Psoas muscle (tissue), 8 donors: ENCODE measurements around the gene NFATC1. TPM values are rescaled to one million over a fixed set of nuclear protein-coding genes. Genes with fewer than 3 reads are reported as not detected.

Source experiments
- ATAC-seq, 4 donors: fragments of 200-7000 bp; cut with Tn5 transposase; one replicate each; pipeline ENCODE4 v1.9.1; 2020; ENCODE audit warnings: moderate library complexity in 3 of 4, mild to moderate bottlenecking in 2 of 4
- DNase-seq, 2 donors: peaks; one replicate each; pipeline ENCODE4 v3.0.0-alpha.2; 2020
- H3K27ac ChIP-seq: fragments of 200-600 bp; one replicate; pipeline ENCODE4 v1.8.0; 2022
- H3K27me3 ChIP-seq, 3 donors: fragments of 200-600 bp in 1 of 3; one replicate each; pipeline versions ENCODE4 v1.6.1 to v1.8.0; 2013 to 2022; ENCODE audit warnings: low read length in 2 of 3, mild to moderate bottlenecking in 2 of 3, moderate library complexity in 1 of 3; ENCODE audit not compliant: insufficient read depth in 3 of 3
- H3K36me3 ChIP-seq, 2 donors: fragments of 200-600 bp in 1 of 2; one replicate each; pipeline versions ENCODE4 v1.6.1 to v1.8.0; 2013 to 2022; ENCODE audit warnings: low read depth in 1 of 2, mild to moderate bottlenecking in 1 of 2, moderate library complexity in 1 of 2; ENCODE audit not compliant: insufficient read depth in 1 of 2
- H3K4me1 ChIP-seq: fragments of 200-600 bp; one replicate; pipeline ENCODE4 v1.8.0; 2022
- H3K4me3 ChIP-seq: fragments of 200-600 bp; one replicate; pipeline ENCODE4 v1.8.0; 2022; ENCODE audit warnings: mild to moderate bottlenecking
- H3K9me3 ChIP-seq: fragments of 200-600 bp; one replicate; pipeline ENCODE4 v1.8.0; 2022
- WGBS, 3 donors: extraction: QIAGEN DNeasy Blood & Tissue Kit; methylation state at CpG; one replicate each; pipeline versions ENCODE4 v1.1.6 to v1.1.7; 2013; 5-methylcytosine and 5-hydroxymethylcytosine counted together
- intact Hi-C, 2 donors: fragments of 100-400 bp; cut with DNase I; formaldehyde crosslinking; loops; one replicate each; pipeline versions ENCODE4 v1.11.0 to v1.14.2; 2022
- polyA plus RNA-seq, 3 donors: library from polyadenylated mRNA; stranded (reverse); fragments of 200-250 nt; gene quantifications; one replicate each; pipeline ENCODE4 v1.2.3, GENCODE V29; 2013
- total RNA-seq, 4 donors: library from RNA; stranded (reverse); fragmentation: NEBNext Ultra II Directional in 2 of 4; extraction: Animal tissue kit (Norgen Biotek cat#: 25700) in 2 of 4; gene quantifications; one replicate each; pipeline versions ENCODE4 v1.2.1 to v1.2.4, GENCODE V29; 2021 to 2023
- TF ChIP-seq, protein P1 (sequence below): fragments of 200-600 bp; IDR thresholded peaks from one replicate; pipeline ENCODE4 v1.8.0; 2022; ENCODE audit warnings: antibody characterized with exemption
- donor health status: healthy with polysubstance abuse.
- donor health status: DM: no; HTN: no; CAD: no; lungs with moderate emphysema.
- donor health status: Bipolar disorder and iron deficiency.
- donor health status: healthy.
- donor health status: DM: yes; HTN: yes; CAD: no.
- donor health status: DM: no; HTN: no; CAD: no.
- donor health status: DM: no; HTN: no; CAD: no.
- donor health status: DM: yes; HTN: yes; CAD: no.

Gene NFATC1
- total and polyA plus RNA-seq, 7 donors, result 3.0 to 28.7 (median 21.0) TPM

DNA sequence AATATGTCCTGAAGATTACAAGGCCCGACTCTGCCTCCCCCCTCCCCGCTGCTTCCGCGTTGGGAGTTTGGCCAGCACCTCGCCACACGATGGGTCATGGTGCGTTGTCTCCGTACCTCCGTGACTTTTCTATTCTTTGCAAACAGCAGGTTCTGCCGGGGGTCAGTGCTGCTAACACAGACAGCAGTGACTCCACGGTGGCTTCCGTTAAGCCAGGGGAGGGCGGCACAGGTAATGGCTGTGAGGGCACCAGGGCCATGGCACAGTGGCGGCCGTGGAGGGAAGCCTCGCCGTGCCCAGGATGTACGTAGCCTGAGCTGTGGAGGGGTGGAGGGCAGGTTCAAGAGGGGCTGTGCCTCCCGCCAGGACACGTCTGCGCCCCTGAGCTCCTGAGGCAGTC lies 115.5 kb downstream of the NFATC1 start:
- no peak for ATAC-seq
- H3K27me3 ChIP-seq, result no peaks in the 10 kb centered on the region
- H3K9me3 ChIP-seq, result no peaks in the 10 kb centered on the region
- peaks cover 21% of the 10 kb centered on the region for H3K4me1 ChIP-seq
- no peak overlapping the region for H3K27ac ChIP-seq
- H3K4me3 ChIP-seq, result no peak overlapping the region
- TF ChIP-seq, protein P1, sequence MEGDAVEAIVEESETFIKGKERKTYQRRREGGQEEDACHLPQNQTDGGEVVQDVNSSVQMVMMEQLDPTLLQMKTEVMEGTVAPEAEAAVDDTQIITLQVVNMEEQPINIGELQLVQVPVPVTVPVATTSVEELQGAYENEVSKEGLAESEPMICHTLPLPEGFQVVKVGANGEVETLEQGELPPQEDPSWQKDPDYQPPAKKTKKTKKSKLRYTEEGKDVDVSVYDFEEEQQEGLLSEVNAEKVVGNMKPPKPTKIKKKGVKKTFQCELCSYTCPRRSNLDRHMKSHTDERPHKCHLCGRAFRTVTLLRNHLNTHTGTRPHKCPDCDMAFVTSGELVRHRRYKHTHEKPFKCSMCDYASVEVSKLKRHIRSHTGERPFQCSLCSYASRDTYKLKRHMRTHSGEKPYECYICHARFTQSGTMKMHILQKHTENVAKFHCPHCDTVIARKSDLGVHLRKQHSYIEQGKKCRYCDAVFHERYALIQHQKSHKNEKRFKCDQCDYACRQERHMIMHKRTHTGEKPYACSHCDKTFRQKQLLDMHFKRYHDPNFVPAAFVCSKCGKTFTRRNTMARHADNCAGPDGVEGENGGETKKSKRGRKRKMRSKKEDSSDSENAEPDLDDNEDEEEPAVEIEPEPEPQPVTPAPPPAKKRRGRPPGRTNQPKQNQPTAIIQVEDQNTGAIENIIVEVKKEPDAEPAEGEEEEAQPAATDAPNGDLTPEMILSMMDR, result no peak
- intact Hi-C loops, result no loop called here
- DNase-seq, result peak in 1 of 2 donors; percentile 45
- H3K36me3 ChIP-seq, result peaks cover 3 to 16% of the 10 kb centered on the region in 2 donors
- 93 to 95% (median 95%) methylated on average over 21 of the region's 21 CpGs for WGBS, 3 donors

DNA sequence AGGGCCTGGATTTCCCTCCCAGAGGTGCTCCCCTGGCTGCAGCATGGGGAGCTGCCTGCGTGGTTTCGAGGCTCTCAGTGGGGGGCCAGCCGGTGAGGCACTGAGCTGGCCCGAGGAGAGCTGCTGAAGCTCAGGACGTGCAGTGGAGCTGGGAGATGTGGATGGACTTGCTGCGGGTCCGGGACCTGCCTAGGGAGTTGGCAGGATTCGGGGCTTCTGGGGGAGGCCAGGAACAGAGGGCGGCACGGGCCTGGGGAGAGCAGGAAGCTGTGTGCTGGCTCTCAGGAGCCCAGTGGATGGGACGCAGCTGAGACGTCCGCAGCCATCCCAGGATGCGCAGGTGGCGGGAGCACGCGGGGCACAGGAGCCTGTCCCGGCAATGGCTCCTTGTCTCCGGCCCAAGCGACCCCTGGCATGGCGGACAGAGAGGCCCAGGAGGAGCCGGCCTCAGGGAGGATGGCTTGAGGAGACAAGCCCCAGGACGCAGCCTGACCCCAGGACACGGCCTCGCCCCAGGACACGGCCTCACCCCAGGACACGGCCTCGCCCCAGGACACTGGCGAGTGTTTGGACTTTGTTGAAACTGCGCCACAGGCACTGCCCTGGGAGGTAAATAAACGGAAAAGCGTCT lies 116.1 kb downstream of the NFATC1 start:
- Histone ChIP-seq H3K4me3 (no peak overlapping the region), H3K9me3 (no peaks in the 10 kb centered on the region), H3K36me3 (peaks cover 3 to 16% of the 10 kb centered on the region in 2 donors), H3K27ac (no peak overlapping the region), H3K27me3 (no peaks in the 10 kb centered on the region), H3K4me1 (peaks cover 17% of the 10 kb centered on the region)
- WGBS, 3 donors, result 86 to 93% (median 90%) methylated on average over 32 of the region's 32 CpGs
- peak in 1 of 2 donors; percentile 45 for DNase-seq
- intact Hi-C loops, result no loop called here
- TF ChIP-seq, protein P1, result no peak
- no peak for ATAC-seq

DNA sequence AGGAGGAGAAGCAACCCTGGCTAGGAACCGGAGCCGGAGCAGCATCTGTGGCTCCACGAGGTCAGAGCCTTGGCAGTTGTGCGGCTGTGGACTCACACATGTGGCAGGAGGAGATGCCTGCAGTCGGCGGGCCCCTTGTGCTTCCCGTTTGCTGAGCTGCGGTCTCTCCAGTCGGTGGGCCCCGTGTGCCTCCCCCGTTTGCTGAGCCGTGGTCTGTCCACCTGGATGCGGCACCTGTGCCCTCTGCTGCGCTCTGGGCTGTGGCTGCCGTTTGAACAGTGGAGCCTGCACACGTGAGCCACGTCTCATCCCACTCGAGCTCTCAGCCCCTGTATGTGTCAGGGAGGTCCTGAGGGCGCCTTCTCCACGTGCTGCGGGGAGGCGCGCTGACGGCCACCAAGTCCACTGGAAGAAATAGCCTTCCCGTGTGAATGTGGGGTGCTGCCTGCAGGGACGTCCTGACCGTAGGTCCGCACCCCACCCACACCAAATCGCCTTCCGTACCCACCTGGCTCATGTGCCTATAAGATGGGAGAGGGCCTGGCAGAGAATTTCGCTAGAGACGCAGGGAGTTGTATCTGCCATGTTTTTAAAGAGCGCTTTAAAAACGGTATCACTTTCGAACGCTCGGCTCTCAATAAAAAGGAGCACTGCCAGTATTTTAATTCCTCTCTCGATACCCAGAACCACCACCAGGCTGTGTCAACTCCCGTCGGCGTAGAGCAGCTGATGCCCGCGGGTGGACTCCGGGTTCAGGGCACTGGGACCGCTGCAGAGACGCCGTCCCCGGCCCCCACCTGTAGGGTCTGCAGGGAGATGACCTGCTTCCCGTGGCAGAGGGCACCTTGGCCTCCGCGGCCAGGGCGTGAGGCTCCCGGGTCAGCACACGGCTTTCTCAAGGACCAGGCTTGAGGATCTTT lies 117.0 kb downstream of the NFATC1 start:
- no peak for ATAC-seq
- intact Hi-C loops, result no loop called here
- DNase-seq, result peak in 1 of 2 donors; percentile 55
- 91 to 93% (median 93%) methylated on average over 54 of the region's 54 CpGs for WGBS, 3 donors
- H3K27ac ChIP-seq, result no peak overlapping the region
- peaks cover 14% of the 10 kb centered on the region for H3K4me1 ChIP-seq
- H3K27me3 ChIP-seq, result no peaks in the 10 kb centered on the region
- no peak overlapping the region for H3K4me3 ChIP-seq
- H3K36me3 ChIP-seq, result peaks cover 3 to 16% of the 10 kb centered on the region in 2 donors
- H3K9me3 ChIP-seq, result no peaks in the 10 kb centered on the region
- TF ChIP-seq, protein P1, result no peak

DNA sequence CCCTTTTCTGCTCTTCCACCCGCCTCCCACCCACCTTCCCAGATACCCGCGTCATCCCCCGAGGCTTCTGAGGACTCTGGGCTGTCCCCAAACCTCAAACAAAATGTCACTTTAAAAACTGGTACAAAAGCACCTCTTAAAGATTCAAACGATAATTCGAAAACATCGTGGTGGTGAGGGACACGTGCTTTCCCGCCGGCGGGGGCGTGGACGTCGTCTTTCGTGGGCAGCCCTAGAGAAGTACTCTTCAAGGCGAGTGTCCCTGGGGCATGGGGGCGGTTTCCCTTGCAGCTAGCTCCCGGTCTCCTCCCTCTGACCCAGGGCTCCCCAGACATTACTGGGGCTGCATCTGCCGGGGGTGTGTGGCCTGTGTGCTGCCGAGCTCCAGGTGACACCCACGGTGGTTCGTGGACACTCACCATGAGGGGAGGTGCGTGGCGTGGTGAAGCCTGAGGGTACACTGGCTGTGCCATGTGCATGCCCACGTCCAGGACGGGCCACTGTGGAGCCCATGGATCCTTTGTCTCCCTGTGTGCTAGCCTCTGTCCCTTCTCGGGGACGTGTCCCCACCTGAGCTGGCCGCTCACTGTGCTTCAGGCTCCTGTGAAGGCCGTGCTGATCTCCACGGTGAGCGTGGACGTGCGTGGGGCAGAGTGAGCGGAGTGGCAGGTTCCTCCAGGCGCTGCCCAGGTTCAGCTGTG lies 117.8 kb downstream of the NFATC1 start:
- WGBS, 3 donors, result 96 to 97% (median 97%) methylated on average over 35 to 36 of the region's 36 CpGs
- TF ChIP-seq, protein P1, result no peak
- DNase-seq, result peak in 1 of 2 donors; percentile 37

More for the DNA sequence above, 117.8 kb downstream of the NFATC1 start:
- Histone ChIP-seq H3K9me3 (no peaks in the 10 kb centered on the region), H3K36me3 (peaks cover 3 to 16% of the 10 kb centered on the region in 2 donors), H3K4me3 (no peak overlapping the region), H3K4me1 (peaks cover 8% of the 10 kb centered on the region), H3K27ac (no peak overlapping the region), H3K27me3 (no peaks in the 10 kb centered on the region)
- intact Hi-C loops, result no loop called here
- no peak for ATAC-seq
